Measurements from ENCODE around the gene NDRG3.

- TF ChIP-seq CTCF (conservative IDR thresholded peaks at IDR 0.05 in 1 of 2, IDR thresholded peaks at IDR 0.05 in 1 of 2; ENCODE audit: extremely low read depth in 1 of 2, insufficient read depth in 1 of 2, low read depth in 1 of 2, low read length in 2 of 2) = no peak
- TF ChIP-seq EZH2 (IDR thresholded peaks at IDR 0.05; ENCODE audit: borderline replicate concordance, low read length) = no peak
Measured at GRCh38 chr20:36645998-36646397, 99.9 kb downstream of the NDRG3 start, which contains the start of gene SLA2.

All from mammary epithelial cell (primary cell).